Measurements from ENCODE around the gene MTMR12.
"Not testable (repeated sequence)": the region's sequence is repeated elsewhere in the genome, so short reads cannot be mapped to it uniquely, and the experiment has no call there.

- not testable (repeated sequence) for TF ChIP-seq POLR2AphosphoS5 (IDR thresholded peaks at IDR 0.05; ENCODE audit: borderline replicate concordance, low read depth, low read length); EZH2 (IDR thresholded peaks at IDR 0.05); FOXP2 (optimal IDR thresholded peaks at IDR 0.05; ENCODE audit: control extremely low read depth, extremely low read length, insufficient read depth)
Measured at GRCh38 chr5:32288135-32288534, 24.6 kb downstream of the MTMR12 start.

Data from SK-N-MC (cell line).